WTC11 (cell line): ENCODE data around the gene PLCXD1. TPM values are rescaled to one million over a fixed set of nuclear protein-coding genes. Genes with fewer than 3 reads are reported as not detected.

Experiments
- ATAC-seq: fragments of 200-7000 bp; cut with Tn5 transposase; 2 replicates; pipeline ENCODE4 v1.10.0; 2021; ENCODE audit warnings: mild to moderate bottlenecking, moderate library complexity
- CTCF ChIA-PET: fragments of 300-600 bp; sonication (Branson Sonifier 250); formaldehyde crosslinking; loops from one replicate; lab custom pipeline; 2021; ENCODE audit warnings: antibody characterized with exemption; lab: Charles Lee
- POLR2A ChIA-PET: fragments of 350-600 bp; sonication (Branson Sonifier 250); formaldehyde crosslinking; loops from one replicate; lab custom pipeline; 2021; ENCODE audit warnings: antibody characterized with exemption; lab: Charles Lee
- DNase-seq: peaks from one replicate; pipeline ENCODE4 v3.0.0; 2021; ENCODE audit warnings: low spot score
- H3K27ac Mint-ChIP-seq: 2 replicates; pipeline ENCODE4 v1.8.0; 2021; ENCODE audit warnings: mixed read lengths
- H3K27me3 Mint-ChIP-seq: 2 replicates; pipeline ENCODE4 v1.8.0; 2021; ENCODE audit warnings: low read depth, mild to moderate bottlenecking, moderate library complexity, mixed read lengths
- H3K36me3 Mint-ChIP-seq: 2 replicates; pipeline ENCODE4 v1.8.0; 2021; ENCODE audit warnings: mixed read lengths
- H3K4me1 Mint-ChIP-seq: 2 replicates; pipeline ENCODE4 v1.8.0; 2022; ENCODE audit warnings: mixed read lengths
- H3K4me3 Mint-ChIP-seq: 2 replicates; pipeline ENCODE4 v1.8.0; 2021; ENCODE audit warnings: mild to moderate bottlenecking, moderate library complexity, mixed read lengths
- H3K9me3 Mint-ChIP-seq: 2 replicates; pipeline ENCODE4 v1.8.0; 2021; ENCODE audit warnings: mixed read lengths
- ATF2 ChIP-seq: sonication (generic); formaldehyde crosslinking; IDR thresholded peaks from 2 replicates; pipeline ENCODE4 v1.8.1; 2022; ENCODE audit warnings: low read depth, missing genetic modification reagents, borderline replicate concordance
- ATF3 ChIP-seq: sonication (generic); formaldehyde crosslinking; conservative IDR thresholded peaks from 2 replicates; pipeline ENCODE4 v1.8.1; 2022; ENCODE audit warnings: mild to moderate bottlenecking, missing genetic modification reagents
- CDX4 ChIP-seq: fragments of 250-450 bp; sonication (Bioruptor Pico); IDR thresholded peaks from 2 replicates; pipeline ENCODE4 v1.9.0; 2021; ENCODE audit warnings: moderate library complexity, mild to moderate bottlenecking, inconsistent platforms, borderline replicate concordance
- E2F4 ChIP-seq: sonication (generic); formaldehyde crosslinking; IDR thresholded peaks from 2 replicates; pipeline ENCODE4 v1.8.1; 2022; ENCODE audit warnings: low read depth, mild to moderate bottlenecking, moderate library complexity, missing genetic modification reagents, borderline replicate concordance
- E2F5 ChIP-seq: sonication (generic); formaldehyde crosslinking; IDR thresholded peaks from 2 replicates; pipeline ENCODE4 v1.8.1; 2022; ENCODE audit warnings: mild to moderate bottlenecking, moderate library complexity, missing genetic modification reagents
- EMX1 ChIP-seq: fragments of 250-450 bp; sonication (Bioruptor Pico); IDR thresholded peaks from 2 replicates; pipeline ENCODE4 v1.8.0; 2021; ENCODE audit warnings: mild to moderate bottlenecking
- FOXJ3 ChIP-seq: sonication (generic); formaldehyde crosslinking; IDR thresholded peaks from 2 replicates; pipeline ENCODE4 v1.9.0; 2021; ENCODE audit warnings: missing genetic modification reagents, mild to moderate bottlenecking, borderline replicate concordance
- FOXK1 ChIP-seq: sonication (generic); formaldehyde crosslinking; IDR thresholded peaks from 2 replicates; pipeline ENCODE4 v1.8.0; 2022; ENCODE audit warnings: mild to moderate bottlenecking, moderate library complexity, missing genetic modification reagents
- FOXP1 ChIP-seq: sonication (generic); formaldehyde crosslinking; IDR thresholded peaks from 2 replicates; pipeline ENCODE4 v1.8.0; 2022; ENCODE audit warnings: missing genetic modification reagents, mild to moderate bottlenecking, moderate library complexity, borderline replicate concordance
- GTF2I ChIP-seq: fragments of 250-450 bp; sonication (Bioruptor Pico); conservative IDR thresholded peaks from 2 replicates; pipeline ENCODE4 v1.4.0; 2021; ENCODE audit warnings: mild to moderate bottlenecking
- IRF1 ChIP-seq: sonication (generic); formaldehyde crosslinking; IDR thresholded peaks from 2 replicates; pipeline ENCODE4 v1.8.0; 2023; ENCODE audit warnings: missing genetic modification reagents
- IRF2 ChIP-seq: sonication (generic); formaldehyde crosslinking; IDR thresholded peaks from 2 replicates; pipeline ENCODE4 v1.8.0; 2022; ENCODE audit warnings: low read depth, missing genetic modification reagents, borderline replicate concordance
- JAZF1 ChIP-seq: fragments of 250-450 bp; sonication (Bioruptor Pico); IDR thresholded peaks from 2 replicates; pipeline ENCODE4 v1.9.0; 2021; ENCODE audit warnings: moderate library complexity, mild to moderate bottlenecking, inconsistent platforms
- NR1H2 ChIP-seq: sonication (generic); formaldehyde crosslinking; IDR thresholded peaks from 2 replicates; pipeline ENCODE4 v1.9.0; 2021; ENCODE audit warnings: mild to moderate bottlenecking, moderate library complexity, missing genetic modification reagents
- NR2C2 ChIP-seq: sonication (generic); formaldehyde crosslinking; IDR thresholded peaks from 2 replicates; pipeline ENCODE4 v1.8.0; 2022; ENCODE audit warnings: mild to moderate bottlenecking, missing genetic modification reagents
- RELA ChIP-seq: sonication (generic); formaldehyde crosslinking; IDR thresholded peaks from 2 replicates; pipeline ENCODE4 v1.8.1; 2022; ENCODE audit warnings: missing genetic modification reagents, mild to moderate bottlenecking, borderline replicate concordance
- SP1 ChIP-seq: sonication (generic); formaldehyde crosslinking; conservative IDR thresholded peaks from 2 replicates; pipeline ENCODE4 v1.8.1; 2022; ENCODE audit warnings: missing genetic modification reagents
- TP53 ChIP-seq: sonication (generic); formaldehyde crosslinking; IDR thresholded peaks from 2 replicates; pipeline ENCODE4 v1.8.1; 2023; ENCODE audit warnings: mild to moderate bottlenecking, missing genetic modification reagents
- ZMAT4 ChIP-seq: fragments of 250-450 bp; sonication (Bioruptor Pico); IDR thresholded peaks from 2 replicates; pipeline ENCODE4 v1.9.0; 2021; ENCODE audit warnings: mild to moderate bottlenecking
- ZNF263 ChIP-seq: sonication (generic); formaldehyde crosslinking; IDR thresholded peaks from 2 replicates; pipeline ENCODE4 v1.8.1; 2022; ENCODE audit warnings: low read depth, mild to moderate bottlenecking, moderate library complexity, missing genetic modification reagents
- ZNF281 ChIP-seq: sonication (generic); formaldehyde crosslinking; IDR thresholded peaks from 2 replicates; pipeline ENCODE4 v1.8.0; 2023; ENCODE audit warnings: mild to moderate bottlenecking, missing genetic modification reagents
- ZNF317 ChIP-seq: sonication (generic); formaldehyde crosslinking; IDR thresholded peaks from 2 replicates; pipeline ENCODE4 v1.8.1; 2023; ENCODE audit warnings: low read depth, mild to moderate bottlenecking, moderate library complexity, missing genetic modification reagents, borderline replicate concordance
- ZNF423 ChIP-seq: fragments of 250-450 bp; sonication (Bioruptor Pico); IDR thresholded peaks from 2 replicates; pipeline ENCODE4 v2.1.2; 2022; ENCODE audit warnings: mild to moderate bottlenecking, moderate library complexity
- total RNA-seq: library from RNA; stranded (reverse); gene quantifications from 3 replicates; pipeline ENCODE4 v1.2.3, GENCODE V29; 2021

PLCXD1 gene
- total RNA-seq, 1 experiment from 2014 or later, result 131 TPM

GRCh38 chrX:344371-344901 lies 63.3 kb downstream of the PLCXD1 start:
- peaks cover 30% of the 10 kb centered on the region for H3K36me3 Mint-ChIP-seq
- no peak overlapping the region for H3K4me3 Mint-ChIP-seq
- peaks cover 2% of the 10 kb centered on the region; the same call in 1 of the 2 replicates for H3K4me1 Mint-ChIP-seq
- H3K27ac Mint-ChIP-seq, result no peak overlapping the region
- ATAC-seq (no peak), DNase-seq (peak; percentile 10)
- no peaks in the 10 kb centered on the region for H3K9me3 Mint-ChIP-seq
- ChIA-PET POLR2A (no interaction called here), CTCF (no interaction called here)
- TF ChIP-seq SP1 (no peak), ZMAT4 (CRISPR knock-in tag) (no peak), ZNF281 (no peak), ZNF423 (CRISPR knock-in tag) (no peak), JAZF1 (CRISPR knock-in tag) (no peak), IRF2 (CRISPR knock-in tag) (no peak), CDX4 (no peak), E2F4 (CRISPR knock-in tag) (no peak), ATF3 (CRISPR knock-in tag) (no peak), FOXP1 (no peak), E2F5 (no peak), NR1H2 (CRISPR knock-in tag) (no peak), IRF1 (CRISPR knock-in tag) (no peak)
- no peaks in the 10 kb centered on the region for H3K27me3 Mint-ChIP-seq

GRCh38 chrX:345020-345925 lies 64.1 kb downstream of the PLCXD1 start:
- Mint-ChIP-seq H3K27ac (no peak overlapping the region; the same call in 1 of the 2 replicates), H3K4me1 (peaks cover 4% of the 10 kb centered on the region; the same call in 1 of the 2 replicates), H3K27me3 (no peaks in the 10 kb centered on the region), H3K4me3 (no peak overlapping the region), H3K36me3 (peaks cover 30% of the 10 kb centered on the region), H3K9me3 (no peaks in the 10 kb centered on the region)
- DNase-seq (peak; percentile 7), ATAC-seq (no peak)
- ChIA-PET POLR2A (no interaction called here), CTCF (no interaction called here)
- no peak for TF ChIP-seq ZNF281
- TF ChIP-seq TP53, result no peak
- no peak for TF ChIP-seq NR2C2 (CRISPR knock-in tag)
- no peak for TF ChIP-seq FOXJ3 (CRISPR knock-in tag)
- TF ChIP-seq ATF2, result no peak
- no peak for TF ChIP-seq ZNF263 (CRISPR knock-in tag)
- TF ChIP-seq GTF2I (CRISPR knock-in tag), result no peak
- no peak for TF ChIP-seq ZNF317 (CRISPR knock-in tag)
- no peak for TF ChIP-seq EMX1 (CRISPR knock-in tag)
- TF ChIP-seq RELA, result no peak
- TF ChIP-seq FOXK1 (CRISPR knock-in tag), result no peak
